Measurements from ENCODE around the gene PRXL2C.
"Not testable (repeated sequence)": the region's sequence is repeated elsewhere in the genome, so short reads cannot be mapped to it uniquely, and the experiment has no call there.

Gene PRXL2C, protein sequence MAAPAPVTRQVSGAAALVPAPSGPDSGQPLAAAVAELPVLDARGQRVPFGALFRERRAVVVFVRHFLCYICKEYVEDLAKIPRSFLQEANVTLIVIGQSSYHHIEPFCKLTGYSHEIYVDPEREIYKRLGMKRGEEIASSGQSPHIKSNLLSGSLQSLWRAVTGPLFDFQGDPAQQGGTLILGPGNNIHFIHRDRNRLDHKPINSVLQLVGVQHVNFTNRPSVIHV

DNA sequence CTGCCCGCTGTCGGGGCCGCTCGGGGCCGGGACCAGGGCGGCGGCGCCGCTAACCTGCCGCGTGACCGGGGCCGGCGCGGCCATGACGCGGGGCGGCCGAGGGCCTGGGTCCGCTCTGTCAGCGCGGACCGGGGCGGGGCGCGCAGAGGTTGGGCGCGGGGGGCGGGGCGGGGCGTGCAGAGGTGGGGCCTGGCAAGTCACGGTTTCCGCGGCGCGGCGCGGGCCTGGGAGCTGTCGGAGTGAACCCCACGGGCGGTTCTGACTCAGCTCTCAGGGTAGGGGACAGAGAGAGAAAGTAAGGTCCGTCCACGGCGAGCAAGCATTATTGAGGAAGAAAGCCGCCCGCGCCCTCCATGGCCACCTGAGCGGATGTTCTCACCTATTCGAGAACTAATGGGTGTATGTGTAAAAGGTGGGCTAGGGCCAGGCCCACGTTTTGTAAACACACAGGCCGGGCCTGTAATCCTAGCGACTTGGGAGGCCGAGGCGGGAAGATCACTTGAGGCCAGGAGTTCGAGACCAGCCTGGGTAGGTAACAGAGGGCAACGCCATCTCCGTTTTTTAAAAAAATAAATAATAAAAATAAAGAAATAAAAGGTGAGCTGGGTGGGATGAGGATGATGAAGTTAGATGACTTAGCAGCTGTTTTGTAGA is at the start of gene PRXL2C:
Gene PRXL2C (minus strand): TSS at position 120 of the 654 bp plus-strand sequence. CDS start 36 bp downstream, at position 84.
- peak; percentile 74 to 78 for DNase-seq

DNA sequence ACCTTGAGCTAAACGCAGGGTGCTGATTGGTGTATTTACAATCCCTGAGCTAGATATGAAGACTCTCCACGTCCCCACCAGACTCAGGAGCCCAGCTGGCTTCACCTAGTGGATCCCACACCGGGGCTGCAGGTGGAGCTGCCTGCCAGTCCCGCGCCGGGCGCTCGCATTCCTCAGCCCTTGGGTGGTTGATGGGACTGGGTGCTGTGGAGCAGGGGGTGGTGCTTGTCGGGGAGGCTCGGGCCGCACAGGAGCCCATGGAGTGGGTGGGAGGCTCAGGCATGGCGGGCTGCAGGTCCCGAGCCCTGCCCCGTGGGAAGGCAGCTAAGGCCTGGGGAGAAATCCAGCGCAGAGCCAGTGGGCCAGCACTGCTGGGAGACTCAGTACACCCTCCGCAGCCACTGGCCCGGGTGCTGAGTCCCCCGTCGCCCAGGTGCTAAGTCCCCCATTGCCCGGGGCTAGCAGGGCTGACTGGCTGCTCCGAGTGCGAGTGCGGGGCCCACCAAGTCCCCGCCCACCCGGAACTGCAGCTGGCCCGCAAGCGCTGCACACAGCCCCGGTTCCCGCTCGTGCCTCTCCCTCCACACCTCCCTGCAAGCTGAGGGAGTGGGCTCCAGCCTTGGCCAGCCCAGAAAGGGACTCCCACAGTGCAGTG is 45.7 kb upstream of the PRXL2C start:
- DNase-seq: not testable (repeated sequence)

DNA sequence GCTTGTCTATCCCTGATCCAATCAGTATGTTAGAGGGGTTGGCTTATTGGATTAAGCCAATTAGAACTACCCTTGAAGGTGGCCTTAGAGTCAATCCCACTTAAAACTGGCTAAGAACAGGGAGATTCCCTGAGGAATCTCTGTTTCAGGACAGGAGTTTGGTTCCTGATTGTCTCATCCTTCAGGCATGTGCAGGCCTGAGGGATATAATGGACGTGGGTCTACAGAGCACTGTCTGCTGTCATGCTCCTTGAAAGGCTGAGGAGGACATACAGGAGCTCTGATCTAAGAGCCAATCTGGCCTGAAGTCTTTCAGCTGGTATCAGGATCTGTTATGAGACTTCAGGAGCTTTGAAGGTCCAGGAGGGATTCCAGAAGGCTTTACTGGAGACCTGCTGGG is 36.2 kb upstream of the PRXL2C start:
- no peak for DNase-seq

DNA sequence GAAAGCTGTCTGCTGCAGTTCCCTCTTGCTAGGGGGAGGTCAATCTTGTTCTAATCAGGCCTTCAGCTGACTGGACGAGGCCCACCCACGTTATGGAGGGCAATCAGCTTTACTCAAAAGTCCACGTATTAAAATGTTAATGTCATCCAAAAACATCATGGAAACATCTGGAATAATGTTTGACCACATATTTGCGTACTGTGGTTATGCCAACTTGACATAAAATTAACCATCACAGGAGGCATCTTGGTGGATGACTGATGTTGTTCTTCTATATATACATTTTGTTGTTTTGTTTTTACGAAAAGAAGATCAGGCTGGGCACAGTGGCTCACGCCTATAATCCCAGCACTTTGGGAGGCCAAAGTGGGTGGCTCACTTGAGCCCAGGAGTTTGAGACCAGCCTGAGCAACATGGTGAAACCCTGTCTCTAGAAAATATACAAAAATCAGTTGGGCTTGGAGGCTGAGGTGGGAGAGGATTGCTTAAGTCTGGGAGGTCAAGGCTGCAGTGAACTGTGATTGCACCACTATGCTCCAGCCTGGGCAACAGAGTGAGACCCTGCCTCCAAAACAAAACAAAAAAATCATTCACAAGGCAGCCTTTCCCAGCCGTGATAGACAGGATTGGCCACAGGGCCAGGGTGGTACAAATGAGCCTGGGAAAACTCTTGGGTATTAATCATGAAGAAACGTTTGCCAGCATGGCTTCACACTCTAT is 33.8 kb upstream of the PRXL2C start:
- DNase-seq: no peak

DNA sequence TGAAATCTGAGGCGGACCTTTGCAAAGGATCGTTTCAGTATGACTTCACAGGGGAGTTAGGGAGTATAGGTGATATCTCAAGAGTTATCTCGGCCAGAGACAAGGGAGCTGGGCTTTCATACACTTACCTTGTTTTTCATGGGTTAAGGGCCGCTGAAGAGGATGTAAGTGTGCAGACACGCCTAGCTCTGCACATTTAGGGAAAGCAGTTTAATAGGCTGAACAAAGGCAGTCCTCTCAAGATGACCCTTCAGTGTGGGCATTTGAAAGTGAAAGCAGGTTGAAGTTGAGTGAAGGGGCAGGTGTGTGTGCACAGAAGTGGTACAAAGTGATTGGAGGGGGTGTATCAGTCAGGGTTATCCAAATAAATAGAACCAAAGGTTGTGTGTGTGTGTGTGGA is 33.1 kb upstream of the PRXL2C start:
- no peak for DNase-seq

DNA sequence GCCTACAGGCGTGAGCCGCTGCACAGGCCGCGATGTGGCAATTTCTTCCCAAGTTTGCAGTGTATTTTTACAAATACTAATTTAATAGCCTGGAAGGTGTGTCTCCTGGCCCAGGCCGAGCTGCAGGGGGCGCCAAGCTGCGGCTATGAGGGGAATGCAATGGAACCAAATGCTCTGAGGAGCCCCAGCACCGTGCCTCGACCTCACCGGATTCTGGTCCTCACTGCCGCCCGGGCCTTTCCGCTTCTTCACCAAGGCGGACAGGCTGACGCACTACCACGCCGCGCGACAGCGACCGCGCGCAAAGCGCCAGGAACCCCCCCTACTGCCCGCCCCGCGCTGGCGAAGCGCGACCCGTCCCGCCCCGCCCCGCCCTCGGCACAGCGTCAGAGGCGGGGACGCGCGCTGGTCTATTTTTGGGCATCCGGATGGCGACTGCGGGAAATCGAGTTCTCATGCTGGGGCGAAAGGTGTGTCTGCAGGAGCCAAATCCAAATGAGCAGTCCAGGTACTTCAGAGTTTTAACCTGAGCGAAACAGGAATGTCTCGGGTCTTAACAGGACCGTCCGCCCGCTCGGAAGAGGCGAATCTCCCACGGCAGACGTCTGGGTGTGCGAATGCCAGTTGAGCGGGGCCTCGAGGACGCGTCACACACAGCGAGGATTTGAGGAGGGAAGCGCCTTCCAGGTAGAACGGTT is 31.7 kb upstream of the PRXL2C start:
- peak; percentile 62 to 72 for DNase-seq

DNA sequence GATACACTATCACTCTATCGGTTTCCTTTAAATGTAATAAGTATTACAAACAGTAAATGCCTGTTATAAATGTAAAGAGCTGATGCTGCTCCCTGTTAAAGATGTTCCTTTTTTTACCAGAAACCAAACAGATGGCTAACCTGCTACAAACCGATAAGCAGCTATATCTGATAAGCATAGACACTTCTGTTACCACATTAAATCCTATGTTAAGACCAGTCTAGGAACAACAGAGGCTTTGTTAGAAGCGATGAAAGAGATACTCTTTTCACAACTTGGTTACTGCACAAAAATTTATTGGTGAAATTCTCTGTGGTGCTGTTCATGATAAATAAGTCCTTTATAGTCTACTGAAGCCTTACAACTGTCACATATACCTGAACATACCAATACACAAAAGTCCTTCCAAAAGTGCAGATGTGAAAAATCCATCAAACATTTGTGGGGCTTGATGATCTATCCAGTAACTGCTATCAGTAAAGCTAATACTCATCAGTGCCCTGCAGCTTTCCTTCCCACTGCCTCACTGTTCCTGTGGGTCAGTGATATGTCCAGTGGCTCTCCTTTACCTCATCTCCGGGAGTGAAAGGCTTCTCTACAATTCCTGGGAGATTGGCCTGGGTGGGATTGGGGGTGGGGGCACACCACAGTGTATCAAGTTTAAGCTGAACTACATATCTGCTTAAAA is 25.8 kb upstream of the PRXL2C start:
- no peak for DNase-seq

DNA sequence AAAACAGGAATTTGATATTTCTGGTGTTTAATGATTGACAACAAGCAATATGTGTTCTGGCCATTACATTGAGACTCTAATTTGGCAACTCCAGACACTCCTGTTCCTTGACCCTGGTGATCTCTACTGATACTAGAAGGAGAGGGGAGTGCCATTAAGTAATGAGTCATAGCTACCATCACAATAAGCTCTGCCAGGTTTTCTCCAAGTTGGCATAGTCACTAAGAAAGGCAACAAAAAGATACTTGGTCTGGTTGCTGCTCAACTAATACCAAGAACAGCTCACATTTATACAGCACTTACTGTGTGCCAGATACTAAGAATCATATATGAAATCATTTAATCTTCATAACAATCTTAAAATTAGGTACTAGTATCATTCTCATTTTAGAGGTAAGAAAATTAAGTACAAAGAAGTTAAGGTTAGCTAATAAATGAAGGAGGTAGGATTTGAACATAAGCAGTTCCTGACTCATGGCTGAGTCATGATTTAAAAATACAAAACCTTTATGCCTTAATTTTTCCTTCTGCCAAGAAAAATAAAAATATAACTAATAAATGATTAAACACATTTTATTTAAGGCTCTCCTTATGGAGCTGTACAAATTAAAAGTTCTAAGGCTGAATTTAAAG is 19.9 kb upstream of the PRXL2C start:
- DNase-seq: no peak

DNA sequence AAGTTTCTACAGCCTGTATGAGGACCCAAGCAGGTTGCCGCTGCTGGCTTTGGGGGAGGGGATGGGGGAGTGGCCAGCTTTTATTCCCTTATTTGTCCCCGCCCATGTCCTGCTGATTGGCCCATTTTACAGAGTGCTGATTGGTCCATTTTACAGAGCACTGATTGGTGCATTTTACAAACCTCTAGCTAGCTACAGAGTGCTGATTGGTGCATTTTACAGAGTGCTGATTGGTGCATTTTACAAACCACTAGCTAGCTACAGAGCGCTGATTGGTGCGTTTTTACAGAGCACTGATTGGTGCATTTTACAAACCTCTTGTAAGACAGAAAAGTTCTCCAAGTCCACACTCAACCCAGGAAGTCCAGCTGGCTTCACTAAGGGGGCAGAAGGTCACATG is 18.7 kb upstream of the PRXL2C start:
- not testable (repeated sequence) for DNase-seq

DNA sequence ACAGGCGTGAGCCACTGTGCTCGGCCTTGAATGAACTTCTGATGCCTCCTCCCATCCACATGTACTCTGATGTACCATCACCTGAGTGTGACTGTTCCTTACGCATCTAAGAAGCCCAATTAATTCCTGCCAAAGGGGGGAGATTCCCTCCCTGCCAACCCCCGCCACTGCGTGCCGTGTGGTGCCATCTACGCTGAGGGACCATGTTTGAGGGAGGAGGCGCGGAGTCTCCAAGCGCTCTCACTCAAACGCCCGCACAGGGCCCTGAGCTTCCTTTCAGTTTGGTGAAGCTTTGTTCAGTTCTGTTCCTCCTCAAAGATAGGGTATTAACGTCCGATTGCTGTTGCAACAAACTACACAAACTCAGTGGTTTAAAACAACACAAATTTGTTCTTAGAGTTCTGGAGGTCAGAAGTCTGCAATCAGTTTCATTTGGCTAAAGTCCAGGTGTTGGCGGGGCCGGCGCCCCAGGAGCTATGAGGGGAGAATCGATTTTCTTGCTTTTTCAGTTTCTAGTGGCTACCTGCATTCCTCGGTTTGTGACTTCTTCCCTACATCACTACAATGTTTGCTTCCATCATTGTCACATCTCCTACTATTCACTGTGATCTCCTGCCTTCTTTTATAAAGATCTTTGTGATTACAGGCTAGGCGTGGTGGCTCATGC is 13.9 kb upstream of the PRXL2C start:
- DNase-seq: no peak

DNA sequence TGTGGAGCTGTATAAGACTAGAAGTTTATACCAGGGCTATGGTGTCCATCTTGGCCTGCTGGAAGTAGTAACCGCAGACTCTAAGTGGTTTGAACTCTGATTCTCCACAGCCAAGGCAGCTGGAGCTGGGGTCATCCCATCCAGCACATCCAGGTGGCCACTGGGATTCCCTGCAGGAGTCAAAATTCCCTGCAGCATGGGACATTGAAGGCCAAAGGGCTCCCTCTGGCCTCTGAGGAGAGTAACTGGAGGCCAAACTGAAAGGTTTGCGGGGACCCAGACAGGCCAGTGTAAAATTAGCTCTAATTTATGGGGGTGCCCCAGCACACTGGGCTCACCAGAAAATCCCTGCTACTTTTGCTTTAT is 12.2 kb upstream of the PRXL2C start:
- DNase-seq: no peak

DNA sequence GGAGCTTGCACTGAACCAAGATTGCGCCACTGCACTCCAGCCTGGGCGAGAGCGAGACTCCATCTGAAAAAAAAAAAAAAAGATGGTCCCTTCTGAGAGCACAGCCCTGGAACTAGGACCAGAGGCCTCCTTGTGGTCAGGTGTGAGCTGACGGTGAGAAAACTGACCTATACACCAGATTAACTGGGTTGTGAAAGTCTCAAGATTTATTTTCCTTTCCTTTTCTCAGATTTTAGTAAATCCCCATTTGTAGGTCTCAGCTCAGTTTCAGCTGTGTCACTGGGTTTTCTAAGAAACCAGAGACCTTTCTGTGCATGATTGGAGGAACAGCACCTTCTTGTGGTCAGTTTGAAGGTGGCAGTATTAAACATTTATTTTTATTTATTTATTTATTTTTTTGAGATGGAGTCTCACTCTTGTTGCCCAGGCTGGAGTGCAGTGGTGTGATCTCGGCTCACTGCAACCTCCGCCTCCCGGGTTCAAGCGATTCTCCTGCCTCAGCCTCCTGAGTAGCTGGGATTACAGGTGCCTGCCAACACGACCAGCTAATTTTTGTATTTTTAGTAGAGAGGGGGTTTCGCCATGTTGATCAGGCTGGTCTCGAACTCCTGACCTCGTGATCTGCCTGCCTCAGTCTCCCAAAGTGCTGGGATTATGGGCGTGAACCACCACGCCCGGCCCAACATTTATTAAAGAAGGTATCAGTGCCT is 11.7 kb upstream of the PRXL2C start:
- DNase-seq: not testable (repeated sequence)

DNA sequence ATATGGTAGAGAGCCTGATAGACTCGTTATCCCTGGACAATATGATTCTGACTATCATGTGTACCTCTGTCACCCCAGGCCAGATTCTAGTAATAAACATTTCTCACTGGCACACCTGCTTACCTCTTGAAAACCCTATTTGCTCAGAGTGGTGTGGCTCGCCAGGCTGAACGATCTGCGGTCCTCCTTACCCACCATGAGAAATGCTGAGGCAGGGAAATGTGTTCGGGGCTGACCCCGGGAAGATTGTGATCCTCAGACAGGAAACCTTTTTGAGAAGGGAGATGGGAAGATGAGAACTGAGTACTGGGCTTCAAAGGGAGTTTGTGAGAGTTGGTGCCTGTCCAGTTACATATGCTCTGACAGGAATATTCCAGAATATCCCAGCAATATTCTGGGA is 10.7 kb upstream of the PRXL2C start:
- DNase-seq: no peak

DNA sequence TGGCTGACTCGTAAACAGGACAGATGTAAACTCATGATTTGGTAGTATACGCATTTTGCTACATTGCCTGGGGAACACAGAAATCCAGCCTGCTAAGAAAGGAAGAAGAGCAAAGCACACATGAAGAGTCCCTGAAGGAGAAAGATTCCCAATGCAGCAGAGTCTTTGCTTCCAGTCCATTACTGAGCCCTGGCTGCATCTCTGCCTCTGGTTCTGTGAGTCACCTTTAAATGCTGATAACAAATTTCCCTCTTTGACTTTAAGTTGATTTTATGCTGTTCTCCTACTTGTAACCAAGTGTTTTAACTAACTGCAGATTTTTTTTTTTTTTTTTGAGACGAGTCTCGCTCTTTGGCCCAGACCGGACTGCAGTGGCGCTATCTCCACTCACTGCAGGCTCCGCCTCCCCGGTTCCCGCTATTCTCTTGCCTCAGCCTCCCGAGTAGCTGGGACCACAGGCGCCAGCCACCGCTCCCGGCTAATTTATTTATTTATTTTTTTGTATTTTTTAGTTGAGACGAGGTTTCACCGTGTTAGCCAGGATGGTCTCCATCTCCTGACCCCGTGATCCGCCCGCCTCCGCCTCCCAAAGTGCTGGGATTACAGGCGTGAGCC is 8.5 kb upstream of the PRXL2C start:
- DNase-seq: no peak

DNA sequence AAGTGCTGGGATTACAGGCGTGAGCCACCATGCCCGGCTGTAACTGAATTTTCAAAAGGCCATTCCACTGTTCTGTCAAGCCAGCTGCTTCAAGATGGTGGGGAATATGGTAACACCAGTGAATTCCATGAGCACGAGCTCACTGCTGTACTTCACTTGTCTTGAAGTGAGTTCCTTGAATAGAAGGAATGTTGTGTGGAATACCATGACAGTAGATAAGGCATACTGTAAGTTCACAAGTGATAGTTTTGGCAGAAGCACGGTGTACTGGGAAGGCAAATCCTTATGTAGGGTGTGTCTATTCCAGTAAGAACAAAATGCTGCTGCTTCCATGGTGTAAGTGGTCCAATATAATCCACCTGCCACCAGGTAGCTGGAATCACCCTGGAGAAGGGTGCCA is 6.6 kb upstream of the PRXL2C start:
- DNase-seq: no peak

DNA sequence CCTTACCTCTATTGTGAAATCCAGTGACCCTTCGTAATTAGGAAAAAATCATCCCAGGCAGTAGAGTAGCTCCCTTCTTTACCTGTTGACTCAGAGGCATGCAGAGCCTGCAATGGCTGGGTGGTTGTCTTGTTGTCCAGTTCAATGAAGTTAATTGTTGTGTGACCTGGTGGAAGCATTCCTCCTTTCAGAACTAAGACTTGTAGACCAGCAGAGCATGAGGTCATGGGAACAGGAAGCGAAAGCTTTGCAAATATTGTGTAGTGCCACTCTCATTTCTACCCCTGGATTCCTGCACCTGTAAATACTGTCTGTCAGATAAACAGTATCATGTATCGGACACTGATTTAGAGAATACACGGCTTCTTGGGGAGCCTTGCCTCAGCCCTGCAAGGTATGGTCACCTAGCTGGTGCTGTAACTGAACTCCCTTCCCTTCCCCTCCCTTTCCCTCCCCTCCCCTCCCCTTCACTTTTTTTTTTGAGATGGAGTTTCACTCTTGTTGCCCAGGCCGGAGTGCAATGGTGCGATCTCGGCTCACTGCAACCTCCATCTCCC is 5.7 kb upstream of the PRXL2C start:
- DNase-seq: no peak

DNA sequence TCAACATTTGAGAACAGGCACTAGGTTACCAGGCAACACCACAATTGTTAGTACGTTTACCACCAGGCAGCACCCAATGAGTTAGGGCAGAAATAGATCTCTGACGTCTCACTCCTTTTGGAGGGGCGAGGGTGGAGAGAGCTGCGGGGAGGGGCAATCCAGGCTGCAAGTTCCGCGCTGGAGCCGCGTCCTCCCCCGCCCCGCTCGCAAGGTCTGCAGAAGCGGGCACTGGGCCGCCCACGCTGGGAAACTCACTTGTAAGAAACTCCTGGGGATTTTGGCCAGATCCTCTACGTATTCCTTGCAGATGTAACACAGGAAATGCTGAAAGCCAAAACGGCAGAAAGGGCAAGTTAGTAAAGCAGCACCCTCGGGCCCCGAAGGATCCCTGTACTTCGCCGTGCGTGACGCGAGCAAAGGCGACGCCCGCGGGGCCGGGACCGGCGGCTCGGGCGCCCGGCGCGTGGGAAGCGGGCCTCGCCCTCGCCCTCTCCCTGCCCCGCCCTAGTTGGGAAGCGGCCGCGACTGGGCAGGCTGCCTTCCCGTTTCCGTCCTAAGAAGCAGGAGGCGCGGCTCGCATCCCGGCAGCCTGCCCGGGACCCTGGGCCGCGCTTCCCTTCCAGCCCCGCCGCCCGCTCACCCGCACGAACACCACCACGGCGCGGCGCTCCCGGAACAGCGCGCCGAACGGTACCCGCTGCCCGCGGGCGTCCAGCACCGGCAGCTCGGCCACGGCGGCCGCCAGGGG is 493 bp downstream of the PRXL2C start:
- peak; percentile 37 to 46 for DNase-seq

DNA sequence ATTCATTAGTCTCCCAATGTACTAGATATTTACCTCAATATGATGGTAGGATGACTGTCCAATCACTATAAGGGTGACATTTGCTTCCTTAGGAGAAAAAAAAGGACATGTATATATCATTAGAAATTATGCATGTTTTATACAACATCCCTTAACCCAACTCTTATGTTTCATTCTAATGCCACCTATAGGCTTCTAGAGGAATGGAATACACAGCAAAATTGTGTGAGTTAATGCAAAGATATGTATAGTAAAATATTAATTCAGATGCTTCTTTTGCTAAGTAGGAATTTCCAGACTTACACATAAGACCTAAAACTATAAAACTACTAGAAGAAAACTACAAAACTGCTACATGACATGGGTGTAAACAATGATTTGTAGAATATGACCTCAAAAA is 3.5 kb downstream of the PRXL2C start:
- DNase-seq: no peak

Data from stimulated activated CD4-positive, alpha-beta T cell treated with anti-CD3 and anti-CD28 coated beads, Interleukin-2, amount 100 ng/mL, for 48 hours (primary cell).